Neural cell (in vitro differentiated cells): ENCODE measurements around the gene FAM171A2.

Experiments used
- EZH2 ChIP-seq: fragments of 200-600, 300-800 bp; shearing (Covaris generic), sonication (generic); IDR thresholded peaks from 2 replicates; pipeline ENCODE4 v1.6.1; 2014; ENCODE audit warnings: antibody characterized with exemption, low read length, borderline replicate concordance, mild to moderate bottlenecking; ENCODE audit not compliant: insufficient read depth, poor library complexity, severe bottlenecking
- POLR2AphosphoS5 ChIP-seq: IDR thresholded peaks from 2 replicates; pipeline ENCODE4 v1.6.1; 2012
- TF ChIP-seq, protein P1 (sequence below): IDR thresholded peaks from 2 replicates; pipeline ENCODE4 v1.6.1; 2012; ENCODE audit warnings: borderline replicate concordance

DNA sequence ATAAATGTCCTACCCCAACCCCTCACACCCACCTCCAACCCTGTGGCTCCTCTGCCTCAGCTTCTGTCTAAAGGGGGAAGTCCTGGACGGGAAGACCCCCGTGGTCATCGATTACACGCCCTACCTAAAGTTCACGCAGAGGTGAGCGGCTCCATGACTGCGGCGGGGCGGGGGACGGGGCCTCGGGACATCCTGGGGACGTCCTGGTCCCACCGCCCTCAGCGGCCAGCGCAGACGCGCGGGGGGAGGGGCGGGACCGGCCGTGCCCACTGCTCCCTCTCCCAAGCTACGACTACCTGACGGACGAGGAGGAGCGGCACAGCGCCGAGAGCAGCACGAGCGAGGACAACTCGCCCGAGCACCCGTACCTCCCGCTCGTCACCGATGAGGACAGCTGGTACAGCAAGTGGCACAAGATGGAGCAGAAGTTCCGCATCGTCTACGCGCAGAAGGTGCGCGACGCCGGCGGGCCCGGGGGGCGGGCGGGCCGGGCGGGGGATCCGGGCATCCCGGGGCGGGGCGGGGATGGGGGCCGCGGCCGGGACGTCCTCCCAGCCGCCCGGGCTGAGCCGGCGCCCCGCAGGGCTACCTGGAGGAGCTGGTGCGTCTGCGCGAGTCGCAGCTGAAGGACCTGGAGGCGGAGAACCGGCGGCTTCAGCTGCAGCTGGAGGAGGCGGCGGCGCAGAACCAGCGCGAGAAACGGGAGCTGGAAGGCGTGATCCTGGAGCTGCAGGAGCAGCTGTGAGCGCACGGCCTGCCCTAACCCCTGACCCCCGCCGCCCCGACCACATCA is 48.6 kb downstream of the FAM171A2 start:
- TF ChIP-seq, protein P1, sequence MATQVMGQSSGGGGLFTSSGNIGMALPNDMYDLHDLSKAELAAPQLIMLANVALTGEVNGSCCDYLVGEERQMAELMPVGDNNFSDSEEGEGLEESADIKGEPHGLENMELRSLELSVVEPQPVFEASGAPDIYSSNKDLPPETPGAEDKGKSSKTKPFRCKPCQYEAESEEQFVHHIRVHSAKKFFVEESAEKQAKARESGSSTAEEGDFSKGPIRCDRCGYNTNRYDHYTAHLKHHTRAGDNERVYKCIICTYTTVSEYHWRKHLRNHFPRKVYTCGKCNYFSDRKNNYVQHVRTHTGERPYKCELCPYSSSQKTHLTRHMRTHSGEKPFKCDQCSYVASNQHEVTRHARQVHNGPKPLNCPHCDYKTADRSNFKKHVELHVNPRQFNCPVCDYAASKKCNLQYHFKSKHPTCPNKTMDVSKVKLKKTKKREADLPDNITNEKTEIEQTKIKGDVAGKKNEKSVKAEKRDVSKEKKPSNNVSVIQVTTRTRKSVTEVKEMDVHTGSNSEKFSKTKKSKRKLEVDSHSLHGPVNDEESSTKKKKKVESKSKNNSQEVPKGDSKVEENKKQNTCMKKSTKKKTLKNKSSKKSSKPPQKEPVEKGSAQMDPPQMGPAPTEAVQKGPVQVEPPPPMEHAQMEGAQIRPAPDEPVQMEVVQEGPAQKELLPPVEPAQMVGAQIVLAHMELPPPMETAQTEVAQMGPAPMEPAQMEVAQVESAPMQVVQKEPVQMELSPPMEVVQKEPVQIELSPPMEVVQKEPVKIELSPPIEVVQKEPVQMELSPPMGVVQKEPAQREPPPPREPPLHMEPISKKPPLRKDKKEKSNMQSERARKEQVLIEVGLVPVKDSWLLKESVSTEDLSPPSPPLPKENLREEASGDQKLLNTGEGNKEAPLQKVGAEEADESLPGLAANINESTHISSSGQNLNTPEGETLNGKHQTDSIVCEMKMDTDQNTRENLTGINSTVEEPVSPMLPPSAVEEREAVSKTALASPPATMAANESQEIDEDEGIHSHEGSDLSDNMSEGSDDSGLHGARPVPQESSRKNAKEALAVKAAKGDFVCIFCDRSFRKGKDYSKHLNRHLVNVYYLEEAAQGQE, result no peak
- TF ChIP-seq POLR2AphosphoS5 (no peak), EZH2 (no peak)
